Uterus (tissue), 4 donors: ENCODE measurements around the gene DBNDD2. TPM values are rescaled to one million over a fixed set of nuclear protein-coding genes. Genes with fewer than 3 reads are reported as not detected.

ENCODE experiments used
- DNase-seq, 2 donors: peaks; one replicate each; pipeline ENCODE4 v3.0.0-alpha.2; 2019 to 2020
- H3K27ac ChIP-seq, 2 donors: fragments of 200-600 bp; sonication (generic); 1 replicate in 1 of 2; 2 replicates in 1 of 2; pipeline ENCODE4 v1.5.1; 2016 to 2018
- H3K27me3 ChIP-seq, 2 donors: fragments of 200-600 bp; sonication (generic); one replicate each; pipeline ENCODE4 v1.5.1; 2018 to 2019; ENCODE audit warnings: control low read depth in 1 of 2
- H3K36me3 ChIP-seq, 2 donors: fragments of 200-600 bp; sonication (generic); one replicate each; pipeline ENCODE4 v1.5.1; 2019; ENCODE audit warnings: control low read depth in 1 of 2
- H3K4me1 ChIP-seq, 2 donors: fragments of 200-600 bp; sonication (generic); one replicate each; pipeline ENCODE4 v1.5.1; 2018 to 2019; ENCODE audit warnings: control low read depth in 1 of 2
- H3K4me3 ChIP-seq, 2 donors: fragments of 200-600 bp; sonication (generic); 1 replicate in 1 of 2; 2 replicates in 1 of 2; pipeline ENCODE4 v1.5.1; 2018 to 2019; ENCODE audit warnings: mild to moderate bottlenecking in 1 of 2
- H3K9me3 ChIP-seq, 2 donors: fragments of 200-600 bp; sonication (generic); one replicate each; pipeline ENCODE4 v1.5.1; 2019; ENCODE audit warnings: control low read depth in 1 of 2
- POLR2A ChIP-seq, 2 donors: fragments of 450-650 bp; IDR thresholded peaks; one replicate each; pipeline ENCODE4 v1.6.1; 2016; ENCODE audit warnings: antibody characterized with exemption in 2 of 2, mild to moderate bottlenecking in 1 of 2, moderate library complexity in 1 of 2
- intact Hi-C: fragments of 100-400 bp; cut with DNase I; formaldehyde crosslinking; loops from one replicate; pipeline ENCODE4 v1.15.1; 2023; ENCODE audit warnings: low total_unique reads
- total RNA-seq, 4 donors: library from RNA; depleted of rRNA in 3 of 4; stranded (reverse); fragments of >200 nt in 3 of 4; gene quantifications; one replicate each; pipeline versions ENCODE4 v1.1.0 to v1.2.4, GENCODE V29; 2014 to 2023
- TF ChIP-seq, protein P1 (sequence below), 4 experiments: fragments of 200-600 bp in 2 of 4; fragments of 450-650 bp in 2 of 4; sonication (generic) in 2 of 4; IDR thresholded peaks; one replicate each; pipeline ENCODE4 v1.5.1; 2016 to 2019; ENCODE audit warnings: antibody characterized with exemption in 4 of 4, mild to moderate bottlenecking in 2 of 4, moderate library complexity in 1 of 4
- donor health status: DM: yes; HTN: yes; CAD: no.

DBNDD2 gene
- total RNA-seq, 4 donors from 2014 or later, result 7.5 to 84.2 (median 62.4) TPM

DNA sequence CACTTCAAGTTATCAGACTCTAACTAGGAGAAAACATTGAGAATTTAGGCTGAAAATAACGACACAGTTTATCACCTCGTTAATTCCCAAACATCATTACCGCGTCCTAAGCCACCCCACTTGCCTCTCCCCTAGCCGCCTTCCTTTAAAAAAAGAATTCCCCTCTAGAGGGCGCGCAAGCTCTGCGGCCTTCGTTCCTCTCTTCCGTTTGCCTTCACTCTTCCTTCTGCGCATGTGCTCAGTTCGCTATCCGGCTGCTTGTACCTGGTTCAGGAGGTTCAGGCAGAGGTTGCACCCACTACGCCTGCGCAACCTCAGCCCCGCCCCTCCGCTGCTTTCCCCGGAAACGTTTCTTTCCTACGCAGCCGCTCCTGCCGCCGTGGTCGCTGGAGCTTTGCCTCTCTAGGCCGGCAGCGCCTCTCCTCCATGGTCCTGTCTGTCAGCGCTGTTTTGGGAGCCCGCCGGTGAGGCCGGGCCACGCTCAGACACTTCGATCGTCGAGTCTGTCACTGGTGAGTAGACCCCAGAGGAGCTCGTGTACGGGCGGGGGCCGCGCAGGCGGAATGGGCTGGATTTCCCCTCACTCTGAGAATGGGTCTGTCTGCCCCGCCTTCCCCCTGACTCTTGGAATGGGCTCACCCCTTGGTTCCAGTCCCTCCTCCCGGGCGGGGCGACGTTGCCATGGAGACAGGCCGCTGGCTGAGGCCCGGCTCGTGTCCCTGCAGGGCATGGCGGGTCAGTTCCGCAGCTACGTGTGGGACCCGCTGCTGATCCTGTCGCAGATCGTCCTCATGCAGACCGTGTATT is 45.1 kb upstream of the DBNDD2 start, which contains the start of gene SYS1:
Gene SYS1 (plus strand): TSS at position 353 of the 807 bp plus-strand sequence. CDS start 376 bp downstream, at position 729.
- H3K9me3 ChIP-seq, result no peaks in the 10 kb centered on the region
- no peaks in the 10 kb centered on the region for H3K36me3 ChIP-seq
- intact Hi-C loops, result loop anchor here (2.0 kb wide), 1 partner anchor 74 kb away; no protein-coding TSS in a partner anchor
- peak; percentile 68 to 93 for TF ChIP-seq POLR2A (IDR thresholded peaks at IDR 0.05)
- TF ChIP-seq, protein P1, sequence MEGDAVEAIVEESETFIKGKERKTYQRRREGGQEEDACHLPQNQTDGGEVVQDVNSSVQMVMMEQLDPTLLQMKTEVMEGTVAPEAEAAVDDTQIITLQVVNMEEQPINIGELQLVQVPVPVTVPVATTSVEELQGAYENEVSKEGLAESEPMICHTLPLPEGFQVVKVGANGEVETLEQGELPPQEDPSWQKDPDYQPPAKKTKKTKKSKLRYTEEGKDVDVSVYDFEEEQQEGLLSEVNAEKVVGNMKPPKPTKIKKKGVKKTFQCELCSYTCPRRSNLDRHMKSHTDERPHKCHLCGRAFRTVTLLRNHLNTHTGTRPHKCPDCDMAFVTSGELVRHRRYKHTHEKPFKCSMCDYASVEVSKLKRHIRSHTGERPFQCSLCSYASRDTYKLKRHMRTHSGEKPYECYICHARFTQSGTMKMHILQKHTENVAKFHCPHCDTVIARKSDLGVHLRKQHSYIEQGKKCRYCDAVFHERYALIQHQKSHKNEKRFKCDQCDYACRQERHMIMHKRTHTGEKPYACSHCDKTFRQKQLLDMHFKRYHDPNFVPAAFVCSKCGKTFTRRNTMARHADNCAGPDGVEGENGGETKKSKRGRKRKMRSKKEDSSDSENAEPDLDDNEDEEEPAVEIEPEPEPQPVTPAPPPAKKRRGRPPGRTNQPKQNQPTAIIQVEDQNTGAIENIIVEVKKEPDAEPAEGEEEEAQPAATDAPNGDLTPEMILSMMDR (IDR thresholded peaks at IDR 0.05), result peak; percentile 91 to 97 (median 96)
- peak within 1 kb of the TSS; percentile 80 to 85 for H3K4me3 ChIP-seq
- peak; percentile 99 for DNase-seq
- H3K27me3 ChIP-seq, result no peaks in the 10 kb centered on the region
- H3K4me1 ChIP-seq, result peaks cover 5% of the 10 kb centered on the region in 2 donors
- peak within 1 kb of the TSS; percentile 94 to 95 for H3K27ac ChIP-seq

- DNase-seq, result no peak
- intact Hi-C loops, result loop anchor here (2.0 kb wide), 1 partner anchor 73 kb away; no protein-coding TSS in a partner anchor
- Histone ChIP-seq H3K4me3 (peak overlapping the region; percentile 80 to 85), H3K4me1 (peaks cover 3 to 5% of the 10 kb centered on the region in 2 donors), H3K9me3 (no peaks in the 10 kb centered on the region), H3K27me3 (no peaks in the 10 kb centered on the region), H3K27ac (peak overlapping the region; percentile 94 to 95), H3K36me3 (no peaks in the 10 kb centered on the region)
- TF ChIP-seq, protein P1 (IDR thresholded peaks at IDR 0.05), result no peak
- TF ChIP-seq POLR2A (IDR thresholded peaks at IDR 0.05), result no peak
Observed at GRCh38 chr20:45363611-45364492, 44.2 kb upstream of the DBNDD2 start.

- TF ChIP-seq, protein P1 (IDR thresholded peaks at IDR 0.05), result no peak
- TF ChIP-seq POLR2A (IDR thresholded peaks at IDR 0.05), result no peak
- no peak for DNase-seq
Observed at GRCh38 chr20:45365444-45365970, 42.6 kb upstream of the DBNDD2 start.

DNA sequence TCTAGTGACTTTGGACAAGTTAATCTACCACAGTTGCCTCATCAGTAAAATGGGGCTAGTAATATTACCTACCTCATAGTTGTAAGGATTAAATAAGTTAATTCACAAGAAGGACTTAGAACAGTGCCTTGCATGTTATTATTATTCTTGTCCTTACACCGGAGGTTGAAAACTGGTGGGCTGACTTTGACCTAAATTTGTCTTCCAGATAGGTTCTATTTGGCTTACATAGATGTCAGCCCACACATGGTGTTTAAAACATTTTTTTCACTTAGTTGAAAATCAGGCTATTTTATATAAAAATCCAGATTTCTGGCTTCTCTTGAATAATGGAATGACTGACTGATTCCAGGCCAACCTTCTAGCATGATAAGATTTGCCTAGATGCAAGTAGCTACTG is 41.9 kb upstream of the DBNDD2 start:
- no peak overlapping the region for H3K27ac ChIP-seq
- H3K27me3 ChIP-seq, result no peaks in the 10 kb centered on the region
- no peak for DNase-seq
- no peak for TF ChIP-seq POLR2A (IDR thresholded peaks at IDR 0.05)
- TF ChIP-seq, protein P1 (IDR thresholded peaks at IDR 0.05), result no peak
- H3K36me3 ChIP-seq, result no peaks in the 10 kb centered on the region
- intact Hi-C loops, result no loop called here
- no peaks in the 10 kb centered on the region for H3K9me3 ChIP-seq
- H3K4me3 ChIP-seq, result no peak overlapping the region
- H3K4me1 ChIP-seq, result peaks cover 0 to 5% of the 10 kb centered on the region in 2 donors

More at GRCh38 chr20:45365444-45365970, 42.6 kb upstream of the DBNDD2 start:
- Histone ChIP-seq H3K9me3 (no peaks in the 10 kb centered on the region), H3K4me1 (peaks cover 0 to 5% of the 10 kb centered on the region in 2 donors), H3K36me3 (no peaks in the 10 kb centered on the region), H3K27me3 (no peaks in the 10 kb centered on the region), H3K27ac (no peak overlapping the region), H3K4me3 (no peak overlapping the region)
- intact Hi-C loops, result no loop called here
